ENCODE results near the gene CLPTM1. TPM values are rescaled to one million over a fixed set of nuclear protein-coding genes. Genes with fewer than 3 reads are reported as not detected.

The CLPTM1 gene
- total and polyA plus RNA-seq, 4 donors = 35.9 to 130 (median 85.3) TPM

DNA sequence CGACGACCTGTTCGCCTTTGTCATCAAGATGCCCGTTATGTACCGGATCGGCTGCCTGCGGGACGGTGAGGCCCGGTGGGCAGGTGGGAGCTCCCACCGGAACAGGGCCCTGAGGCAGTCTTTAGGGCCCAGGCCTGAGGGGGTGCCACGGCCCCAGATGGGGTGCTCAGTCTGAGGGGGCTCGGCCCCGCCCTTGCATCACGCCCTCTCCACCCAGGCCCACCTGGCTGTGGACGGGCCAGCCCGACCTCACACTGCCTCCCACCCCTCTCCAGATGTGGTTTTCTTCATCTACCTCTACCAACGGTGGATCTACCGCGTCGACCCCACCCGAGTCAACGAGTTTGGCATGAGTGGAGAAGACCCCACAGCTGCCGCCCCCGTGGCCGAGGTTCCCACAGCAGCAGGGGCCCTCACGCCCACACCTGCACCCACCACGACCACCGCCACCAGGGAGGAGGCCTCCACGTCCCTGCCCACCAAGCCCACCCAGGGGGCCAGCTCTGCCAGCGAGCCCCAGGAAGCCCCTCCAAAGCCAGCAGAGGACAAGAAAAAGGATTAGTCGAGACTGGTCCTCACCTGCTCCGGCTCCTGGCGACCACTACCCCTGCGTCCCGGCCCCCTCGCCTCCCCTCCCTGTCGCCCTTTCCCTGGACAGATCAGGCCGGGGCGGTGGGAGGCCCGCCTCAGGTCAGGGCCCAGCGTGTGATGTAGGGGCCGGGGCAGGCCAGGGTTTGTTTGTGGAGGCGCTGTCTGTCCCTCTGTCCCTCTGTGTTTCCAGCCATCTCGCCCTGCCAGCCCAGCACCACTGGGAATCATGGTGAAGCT lies 37.4 kb downstream of the CLPTM1 start:
- H3K4me1 ChIP-seq (ENCODE audit: control insufficient read depth in 5 of 5, insufficient read depth in 5 of 5, low read length in 5 of 5) = no peaks in the 10 kb centered on the region
- peaks cover 5 to 59% (median 13%) of the 10 kb centered on the region in 4 donors for H3K36me3 ChIP-seq (ENCODE audit: control insufficient read depth in 4 of 4, insufficient read depth in 4 of 4, low read length in 4 of 4)
- H3K4me3 ChIP-seq = no peak overlapping the region
- H3K27me3 ChIP-seq (ENCODE audit: control insufficient read depth in 3 of 3, insufficient read depth in 3 of 3, low read length in 2 of 3) = no peaks in the 10 kb centered on the region
- TF ChIP-seq, protein P1, sequence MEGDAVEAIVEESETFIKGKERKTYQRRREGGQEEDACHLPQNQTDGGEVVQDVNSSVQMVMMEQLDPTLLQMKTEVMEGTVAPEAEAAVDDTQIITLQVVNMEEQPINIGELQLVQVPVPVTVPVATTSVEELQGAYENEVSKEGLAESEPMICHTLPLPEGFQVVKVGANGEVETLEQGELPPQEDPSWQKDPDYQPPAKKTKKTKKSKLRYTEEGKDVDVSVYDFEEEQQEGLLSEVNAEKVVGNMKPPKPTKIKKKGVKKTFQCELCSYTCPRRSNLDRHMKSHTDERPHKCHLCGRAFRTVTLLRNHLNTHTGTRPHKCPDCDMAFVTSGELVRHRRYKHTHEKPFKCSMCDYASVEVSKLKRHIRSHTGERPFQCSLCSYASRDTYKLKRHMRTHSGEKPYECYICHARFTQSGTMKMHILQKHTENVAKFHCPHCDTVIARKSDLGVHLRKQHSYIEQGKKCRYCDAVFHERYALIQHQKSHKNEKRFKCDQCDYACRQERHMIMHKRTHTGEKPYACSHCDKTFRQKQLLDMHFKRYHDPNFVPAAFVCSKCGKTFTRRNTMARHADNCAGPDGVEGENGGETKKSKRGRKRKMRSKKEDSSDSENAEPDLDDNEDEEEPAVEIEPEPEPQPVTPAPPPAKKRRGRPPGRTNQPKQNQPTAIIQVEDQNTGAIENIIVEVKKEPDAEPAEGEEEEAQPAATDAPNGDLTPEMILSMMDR (IDR thresholded peaks at IDR 0.05; ENCODE audit: control extremely low read depth, extremely low read depth) = no peak
- no peak for ATAC-seq (ENCODE audit: insufficient read depth, low FRiP score)
- H3K9ac ChIP-seq (ENCODE audit: insufficient read depth in 1 of 2, low read length in 2 of 2) = no peak overlapping the region
- DNase-seq = no peak
- H3K9me3 ChIP-seq (ENCODE audit: control insufficient read depth in 4 of 4, insufficient read depth in 3 of 4, low read length in 3 of 4) = no peaks in the 10 kb centered on the region
- 92 to 96% methylated on average over 41 to 44 of the region's 44 CpGs for WGBS, 2 donors
- H3K27ac ChIP-seq (ENCODE audit: low read depth in 1 of 2, low read length in 1 of 2) = no peak overlapping the region

GRCh38 chr19:44993526-44993925 lies 38.3 kb downstream of the CLPTM1 start:
- H3K36me3 ChIP-seq (ENCODE audit: control insufficient read depth in 4 of 4, insufficient read depth in 4 of 4, low read length in 4 of 4) = peaks cover 2 to 49% (median 13%) of the 10 kb centered on the region in 4 donors
- no peaks in the 10 kb centered on the region for H3K4me1 ChIP-seq (ENCODE audit: control insufficient read depth in 5 of 5, insufficient read depth in 5 of 5, low read length in 5 of 5)
- no peak overlapping the region for H3K27ac ChIP-seq (ENCODE audit: low read depth in 1 of 2, low read length in 1 of 2)
- no peaks in the 10 kb centered on the region for H3K9me3 ChIP-seq (ENCODE audit: control insufficient read depth in 4 of 4, insufficient read depth in 3 of 4, low read length in 3 of 4)
- TF ChIP-seq, protein P1 (IDR thresholded peaks at IDR 0.05; ENCODE audit: control extremely low read depth, extremely low read depth) = no peak
- ATAC-seq (ENCODE audit: insufficient read depth, low FRiP score) = no peak
- no peak for DNase-seq
- WGBS, 2 donors = 93 to 94% methylated on average over 6 of the region's 6 CpGs
- H3K9ac ChIP-seq (ENCODE audit: insufficient read depth in 1 of 2, low read length in 2 of 2) = no peak overlapping the region
- no peaks in the 10 kb centered on the region for H3K27me3 ChIP-seq (ENCODE audit: control insufficient read depth in 3 of 3, insufficient read depth in 3 of 3, low read length in 2 of 3)
- H3K4me3 ChIP-seq = no peak overlapping the region

- Histone ChIP-seq H3K4me1 (ENCODE audit: control insufficient read depth in 5 of 5, insufficient read depth in 5 of 5, low read length in 5 of 5) (no peaks in the 10 kb centered on the region), H3K9ac (ENCODE audit: insufficient read depth in 1 of 2, low read length in 2 of 2) (no peak overlapping the region), H3K4me3 (no peak overlapping the region), H3K36me3 (ENCODE audit: control insufficient read depth in 4 of 4, insufficient read depth in 4 of 4, low read length in 4 of 4) (peaks cover under 1 to 46% (median 12%) of the 10 kb centered on the region in 4 donors), H3K9me3 (ENCODE audit: control insufficient read depth in 4 of 4, insufficient read depth in 3 of 4, low read length in 3 of 4) (no peaks in the 10 kb centered on the region), H3K27ac (ENCODE audit: low read depth in 1 of 2, low read length in 1 of 2) (no peak overlapping the region), H3K27me3 (ENCODE audit: control insufficient read depth in 3 of 3, insufficient read depth in 3 of 3, low read length in 2 of 3) (no peaks in the 10 kb centered on the region)
- ATAC-seq (ENCODE audit: insufficient read depth, low FRiP score) = no peak
- 91 to 95% methylated on average over 12 of the region's 12 CpGs for whole genome bisulfite sequencing, 2 donors
- TF ChIP-seq, protein P1 (IDR thresholded peaks at IDR 0.05; ENCODE audit: control extremely low read depth, extremely low read depth) = no peak
- DNase-seq = no peak
These were observed 38.9 kb downstream of the CLPTM1 start for GRCh38 chr19:44993926-44994537.

Data from lung (tissue), 12 donors.